Stimulated activated CD8-positive, alpha-beta memory T cell treated with anti-CD3 and anti-CD28 coated beads, Interleukin-7, amount 100 ng/mL, for 1 hour (primary cell): ENCODE results near the gene RAMP1.
"Not testable (repeated sequence)": the region's sequence is repeated elsewhere in the genome, so short reads cannot be mapped to it uniquely, and the experiment has no call there.

ENCODE experiments used
- DNase-seq, 2 donors: peaks; one replicate each; pipeline ENCODE4 v3.0.0-alpha.2; 2020; ENCODE audit warnings: low read depth in 2 of 2

The RAMP1 gene

DNA sequence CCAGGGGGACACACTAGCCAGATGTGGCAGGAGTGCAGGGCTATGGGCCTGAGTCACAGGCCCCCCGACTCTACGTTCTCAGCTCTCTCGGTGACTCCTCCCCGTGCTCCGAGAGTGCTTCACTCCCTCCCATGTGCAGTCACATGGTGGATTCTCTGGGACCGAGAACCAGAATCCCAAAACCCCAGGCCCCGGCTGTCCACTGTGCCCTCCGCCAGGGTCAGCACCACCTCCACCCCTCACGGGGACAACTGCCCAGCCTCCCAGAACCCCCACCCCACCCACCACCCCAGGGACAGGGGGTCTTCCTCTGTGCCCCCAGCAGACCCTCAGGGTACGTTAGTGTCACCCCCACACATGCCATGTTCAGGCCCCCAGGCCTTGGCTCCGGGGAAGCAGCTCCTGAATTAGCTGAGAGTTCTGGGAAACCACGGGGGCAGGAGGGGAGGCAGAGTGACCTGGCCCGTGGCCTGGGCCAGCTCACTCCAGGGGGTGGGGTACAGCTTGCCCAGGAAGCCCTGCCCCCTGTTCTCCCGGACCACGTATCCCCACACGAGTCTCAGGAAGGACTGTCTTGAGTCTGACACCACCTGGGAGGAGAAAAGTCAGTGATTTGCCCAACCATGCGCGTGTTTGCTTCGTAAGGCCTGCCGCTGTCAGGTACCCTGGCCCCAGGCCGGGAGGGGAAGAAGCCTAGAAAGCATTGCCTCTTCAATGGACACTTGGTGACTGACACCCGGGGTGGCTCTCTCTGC, 4.4 kb downstream of the RAMP1 start:
- DNase-seq: no peak

DNA sequence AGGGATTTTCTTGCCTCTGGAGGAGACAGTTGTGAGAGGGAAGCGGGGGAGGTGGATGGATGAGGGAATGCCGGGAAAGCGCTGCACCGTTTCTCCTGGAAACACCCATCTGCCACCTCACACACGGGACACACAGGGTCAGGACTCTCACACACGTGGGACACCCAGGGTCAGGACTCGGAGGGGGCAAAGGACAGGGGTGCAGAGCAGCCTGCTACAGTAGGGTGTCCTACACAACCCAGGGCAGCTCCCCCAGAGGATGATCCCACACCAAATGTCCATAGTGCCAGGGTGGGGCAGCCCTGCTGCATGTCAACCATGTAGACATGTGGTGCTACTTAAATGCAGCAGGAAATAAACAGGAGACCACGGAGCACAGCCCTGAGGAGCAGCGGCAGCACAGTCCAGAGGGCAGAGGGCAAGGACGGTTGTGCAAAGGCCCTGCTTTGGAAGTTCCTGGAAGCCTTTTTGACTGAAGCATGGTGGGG, 5.1 kb downstream of the RAMP1 start:
- DNase-seq: no peak

DNA sequence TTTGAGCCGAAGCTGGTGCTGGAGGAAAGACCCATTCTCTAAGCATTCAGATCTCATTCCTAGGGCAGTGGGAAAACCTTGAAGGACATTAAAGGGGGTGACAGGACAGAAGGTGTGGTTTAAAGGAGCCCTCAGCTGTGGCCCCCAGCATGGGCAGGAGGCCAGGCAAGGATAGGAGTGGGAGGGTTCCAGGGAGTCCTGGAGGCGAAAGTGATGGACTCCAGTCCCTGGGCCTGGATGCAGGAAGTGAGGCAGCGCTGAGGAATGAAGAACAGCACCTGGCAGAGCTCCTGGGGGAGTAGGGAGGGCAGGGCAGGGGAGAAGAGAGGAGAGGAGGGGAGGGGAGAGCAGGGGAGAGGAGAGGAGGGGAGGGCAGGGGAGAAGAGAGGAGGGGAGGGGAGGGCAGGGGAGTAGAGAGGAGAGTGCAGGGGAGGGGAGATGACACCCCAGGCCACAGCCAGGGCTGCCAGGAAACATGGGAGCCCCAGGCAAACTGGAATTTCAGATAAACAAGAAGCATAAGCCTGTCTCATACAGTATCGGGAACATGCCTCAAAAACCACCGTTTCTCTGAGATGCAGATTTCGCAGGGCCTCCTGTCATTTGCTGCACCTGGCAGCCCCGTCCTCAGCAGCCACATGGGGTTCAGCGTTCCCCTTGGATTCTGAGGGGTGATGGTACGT, 5.7 kb downstream of the RAMP1 start:
- DNase-seq: no peak

DNA sequence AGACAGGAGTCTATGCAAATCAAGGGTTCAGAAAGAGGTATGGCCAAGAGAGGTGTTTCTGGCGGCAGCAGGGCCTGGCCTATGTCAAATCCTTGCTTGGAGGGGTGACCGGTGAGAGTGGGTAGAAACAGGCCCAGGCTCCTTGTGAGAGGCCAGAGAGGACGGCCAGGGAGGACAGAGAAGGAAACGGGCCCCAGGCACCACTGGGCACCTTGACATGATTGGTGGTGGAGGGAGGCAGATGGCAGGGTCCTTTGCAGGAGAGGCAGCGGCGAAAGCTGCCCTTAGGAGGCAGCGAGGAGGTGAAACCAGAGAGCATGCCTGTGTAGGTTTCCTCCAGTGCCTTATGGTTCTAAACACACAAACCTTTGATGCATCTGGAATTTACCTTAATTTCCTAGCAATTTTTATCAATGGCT, 6.2 kb downstream of the RAMP1 start:
- no peak for DNase-seq

DNA sequence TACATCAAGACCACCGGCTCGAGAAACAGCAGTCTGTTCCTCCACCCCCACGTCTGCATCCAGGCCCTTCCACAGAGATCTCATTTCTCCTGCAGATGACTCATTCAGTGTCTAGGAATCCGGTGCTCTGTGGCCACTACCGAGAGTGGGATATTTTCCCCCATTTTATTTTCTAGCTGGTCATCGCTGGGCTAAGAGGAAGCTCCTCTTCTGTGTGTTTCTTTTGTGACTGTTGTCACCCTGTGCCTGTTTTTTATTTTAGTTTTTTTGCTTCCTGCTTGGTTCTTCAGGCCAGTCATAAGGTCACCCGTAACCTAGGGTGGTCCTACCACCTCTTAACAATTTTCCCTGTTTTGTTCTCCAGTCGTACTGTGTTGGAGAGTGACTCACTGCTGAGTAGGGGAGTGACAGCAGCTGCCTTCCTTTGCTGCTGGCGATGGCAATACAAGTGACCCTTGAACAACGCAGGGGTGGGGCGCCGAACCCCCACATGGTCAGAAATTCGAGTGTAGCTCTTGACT, 6.7 kb downstream of the RAMP1 start:
- DNase-seq: no peak

DNA sequence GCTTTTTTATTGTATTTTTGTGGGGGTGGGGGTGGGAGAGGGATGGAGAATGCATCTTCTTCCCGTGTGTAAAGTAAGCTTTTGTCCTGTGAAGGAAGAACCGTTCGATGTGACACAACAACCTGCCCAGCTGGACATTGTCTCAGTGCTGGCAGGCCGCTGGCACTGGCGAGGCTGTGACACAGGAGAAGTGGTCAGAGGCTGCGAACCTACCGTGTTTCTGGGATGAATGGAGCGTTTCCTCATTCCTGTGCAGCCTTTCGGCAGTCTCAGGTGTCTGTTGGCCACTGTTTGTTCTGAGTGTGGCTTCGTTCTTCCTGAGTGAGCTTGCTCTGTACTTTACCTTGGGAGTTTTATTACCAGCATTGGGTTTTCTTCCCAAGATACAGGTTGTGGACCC, 8.0 kb downstream of the RAMP1 start:
- no peak for DNase-seq

DNA sequence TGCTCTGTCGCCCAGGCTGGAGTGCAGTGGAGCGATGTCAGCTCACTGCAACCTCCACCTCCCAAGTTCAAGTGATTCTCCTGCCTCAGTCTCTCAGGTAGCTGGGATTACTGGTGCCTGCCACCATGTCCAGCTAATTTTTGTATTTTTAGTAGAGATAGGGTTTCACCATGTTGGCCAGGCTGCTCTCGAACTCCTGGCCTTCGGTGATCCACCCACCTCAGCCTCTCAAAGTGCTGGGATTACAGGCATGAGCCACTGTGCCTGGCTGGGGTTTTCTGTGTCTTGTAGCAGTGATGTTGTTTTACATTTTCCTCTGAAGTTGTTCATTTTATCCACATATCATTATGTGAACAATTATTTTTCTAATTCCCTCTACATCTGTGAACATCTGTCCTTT, 8.7 kb downstream of the RAMP1 start:
- not testable (repeated sequence) for DNase-seq

DNA sequence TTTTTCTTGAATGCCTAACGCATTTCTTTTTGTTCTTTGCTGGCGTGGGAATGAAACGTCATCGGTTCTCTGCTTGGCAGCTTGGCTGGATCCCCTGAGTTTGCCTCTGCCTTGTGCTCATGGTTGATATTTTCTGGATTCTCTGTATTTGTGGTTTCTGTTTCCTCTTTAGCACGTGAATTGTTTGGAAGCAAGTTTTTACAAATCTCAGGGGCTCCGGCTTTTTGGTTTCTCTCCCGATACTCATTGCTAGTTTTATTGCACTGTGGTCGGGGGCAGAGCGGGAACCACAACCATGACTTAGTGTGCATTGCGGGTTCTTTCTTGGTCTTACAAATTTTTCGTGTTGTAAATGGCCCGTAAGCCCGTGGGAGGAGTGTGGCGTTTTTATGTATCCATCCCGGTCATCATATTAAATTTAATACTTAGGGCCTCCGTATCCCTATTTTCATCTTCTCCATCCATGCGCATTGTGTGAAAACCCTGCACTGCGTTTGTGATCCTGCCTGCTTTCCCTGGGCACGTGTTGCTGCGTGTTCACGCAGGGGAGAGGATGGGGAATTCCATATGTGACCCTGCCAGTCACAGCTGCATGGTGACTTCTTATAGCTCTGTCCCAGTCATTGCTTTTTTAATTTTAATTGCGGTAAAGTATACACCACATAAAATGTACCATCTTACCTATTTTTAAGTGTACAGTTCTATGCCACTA, 9.4 kb downstream of the RAMP1 start:
- DNase-seq: no peak

DNA sequence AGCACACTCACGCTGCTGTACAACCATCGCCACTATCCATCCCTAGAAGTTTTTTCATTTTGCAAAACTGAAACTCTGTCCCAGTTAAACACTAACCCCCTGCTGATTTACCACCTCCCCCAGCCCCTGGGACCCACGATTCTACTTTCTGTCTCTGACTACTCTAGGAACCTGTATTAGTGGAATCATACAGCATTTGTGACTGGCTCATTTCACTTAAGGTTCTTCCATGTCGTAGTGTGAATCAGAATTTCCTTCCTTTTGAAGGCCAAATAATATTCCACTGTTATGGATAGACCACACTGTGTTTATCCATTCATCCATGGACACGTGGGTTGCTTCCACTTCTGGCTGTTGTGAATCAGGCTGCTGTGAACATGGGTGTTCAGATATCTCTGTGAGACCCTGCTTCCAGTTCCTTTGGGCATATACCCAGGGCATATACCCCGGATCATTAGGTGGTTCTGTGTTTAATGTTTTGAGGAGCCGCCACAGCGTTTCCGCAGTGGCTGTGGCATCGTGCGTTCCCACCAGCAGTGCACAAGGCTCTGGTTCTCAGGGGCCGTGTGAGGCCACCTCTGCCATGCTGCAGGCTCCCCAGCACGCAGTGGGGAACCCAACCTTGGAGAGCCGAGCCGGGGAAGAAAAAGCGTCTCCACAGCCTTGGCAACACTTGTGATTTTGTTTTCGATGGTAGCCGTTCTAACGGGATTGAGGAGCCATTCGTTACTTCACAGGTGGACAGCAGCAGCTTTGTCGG, 10.1 kb downstream of the RAMP1 start:
- DNase-seq: no peak

DNA sequence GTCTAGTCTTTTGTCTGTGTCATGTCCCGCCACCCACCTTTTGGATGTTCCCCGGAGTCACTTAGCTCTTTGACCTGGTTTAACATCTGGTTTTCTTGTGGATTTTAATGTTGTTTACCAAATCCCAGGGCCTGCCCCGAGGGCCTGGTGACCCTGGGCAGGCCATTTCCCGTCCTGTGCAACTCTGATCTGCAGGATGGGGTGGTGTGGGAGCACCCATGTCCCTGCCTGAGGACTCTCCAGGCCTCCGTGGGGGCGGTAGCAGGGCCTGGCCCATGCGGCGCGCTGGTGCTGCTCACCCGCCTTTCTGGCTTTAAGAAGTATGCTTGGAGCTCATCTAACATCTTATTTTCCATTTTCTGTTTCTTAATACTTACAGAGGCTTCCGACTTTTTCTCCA, 10.7 kb downstream of the RAMP1 start:
- no peak for DNase-seq

DNA sequence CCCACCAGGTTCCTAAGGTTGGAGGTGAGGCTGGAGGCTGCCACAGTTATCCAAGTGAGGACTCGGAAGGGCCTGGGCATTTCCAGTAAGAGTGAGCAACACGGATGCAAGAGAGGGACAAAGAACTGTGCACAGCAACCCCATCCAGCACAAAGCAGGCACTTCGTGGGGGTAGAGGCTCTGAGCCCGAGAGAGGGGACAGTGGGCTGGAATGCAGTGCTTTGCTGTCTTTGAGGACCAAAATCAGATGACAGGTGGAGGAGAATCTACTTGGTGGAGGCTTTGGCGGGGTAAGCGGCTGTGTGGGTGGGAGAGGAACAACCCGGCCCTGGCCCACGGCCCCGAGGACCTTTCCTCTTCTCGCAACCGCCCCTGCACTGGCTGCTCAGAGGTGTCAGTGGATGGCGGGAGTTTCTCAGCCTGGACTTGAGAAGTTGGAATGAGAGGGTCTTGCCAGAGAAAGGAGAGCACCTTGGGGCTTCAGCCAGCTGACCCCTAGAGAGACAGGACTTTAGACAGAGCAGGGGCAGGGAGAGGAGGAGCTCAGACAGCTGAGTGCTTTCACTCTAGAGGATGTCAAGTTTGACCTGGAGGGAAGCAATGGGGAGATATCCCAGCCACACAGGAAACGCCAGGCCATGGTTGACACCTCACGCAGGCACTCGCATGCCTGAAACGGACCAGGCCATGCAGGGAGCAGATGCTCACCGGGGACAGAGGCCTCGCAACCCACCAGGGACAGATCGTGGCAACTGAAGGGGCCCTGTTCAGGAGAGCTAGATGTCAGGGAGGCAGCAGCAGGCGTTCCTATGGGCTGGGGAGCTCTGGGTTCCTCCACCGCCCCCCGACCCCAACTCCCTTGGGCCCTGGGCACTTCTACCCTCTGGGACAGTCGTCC, 11.6 kb downstream of the RAMP1 start:
- no peak for DNase-seq

DNA sequence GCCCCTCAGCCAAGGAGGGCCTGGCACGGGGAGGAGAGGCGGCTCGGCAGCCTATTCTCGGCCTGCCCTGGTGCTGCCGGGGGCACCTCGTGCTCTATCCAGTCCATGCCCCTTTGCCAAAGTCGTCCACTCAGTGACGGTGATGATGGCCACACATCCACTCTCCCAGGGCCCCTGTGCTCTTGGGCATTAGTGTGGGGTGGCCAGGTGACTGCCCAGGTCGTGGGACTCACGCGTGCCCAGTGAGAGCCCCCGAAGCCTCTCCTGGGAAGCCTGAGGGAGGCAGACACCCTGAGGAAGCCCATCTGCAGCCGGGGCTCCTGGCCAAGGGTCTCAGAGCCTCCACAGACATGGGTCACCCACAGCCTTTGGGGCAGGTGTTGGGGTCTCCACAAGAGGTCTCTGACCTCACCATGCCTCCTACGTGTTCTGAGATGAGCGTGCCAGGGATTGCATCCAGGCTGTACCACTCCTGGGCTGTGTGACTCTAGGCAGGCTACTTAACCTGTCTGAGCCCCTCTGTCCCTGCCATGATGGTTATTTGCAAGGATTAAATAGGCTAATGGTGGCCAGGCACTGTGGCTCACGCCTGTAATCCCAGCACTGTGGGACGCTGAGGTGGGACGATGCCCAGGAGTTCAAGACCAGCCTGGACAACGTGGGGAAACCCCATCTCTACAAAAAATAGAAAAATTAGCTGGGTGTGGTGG, 12.9 kb downstream of the RAMP1 start:
- no peak for DNase-seq

DNA sequence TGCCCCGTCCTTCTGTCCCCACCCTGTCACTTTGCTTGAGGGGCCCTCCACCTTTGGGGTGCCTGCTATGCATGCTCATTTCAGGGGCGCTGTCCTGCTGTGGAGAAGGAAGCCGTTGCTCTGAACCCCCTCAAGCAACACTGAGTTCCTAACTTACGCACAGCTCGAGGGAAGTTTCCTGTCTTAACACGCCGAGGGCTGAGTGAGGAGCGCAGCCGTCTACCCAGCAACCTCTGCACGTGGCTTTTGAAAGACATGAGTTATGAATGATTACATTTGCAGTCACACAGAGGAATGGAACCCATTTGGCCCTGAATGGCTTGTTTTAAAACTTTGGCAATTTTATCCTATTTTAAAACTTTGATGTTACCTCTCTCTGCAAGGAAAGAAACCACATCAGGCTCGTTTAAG, 14.0 kb downstream of the RAMP1 start:
- DNase-seq: no peak

DNA sequence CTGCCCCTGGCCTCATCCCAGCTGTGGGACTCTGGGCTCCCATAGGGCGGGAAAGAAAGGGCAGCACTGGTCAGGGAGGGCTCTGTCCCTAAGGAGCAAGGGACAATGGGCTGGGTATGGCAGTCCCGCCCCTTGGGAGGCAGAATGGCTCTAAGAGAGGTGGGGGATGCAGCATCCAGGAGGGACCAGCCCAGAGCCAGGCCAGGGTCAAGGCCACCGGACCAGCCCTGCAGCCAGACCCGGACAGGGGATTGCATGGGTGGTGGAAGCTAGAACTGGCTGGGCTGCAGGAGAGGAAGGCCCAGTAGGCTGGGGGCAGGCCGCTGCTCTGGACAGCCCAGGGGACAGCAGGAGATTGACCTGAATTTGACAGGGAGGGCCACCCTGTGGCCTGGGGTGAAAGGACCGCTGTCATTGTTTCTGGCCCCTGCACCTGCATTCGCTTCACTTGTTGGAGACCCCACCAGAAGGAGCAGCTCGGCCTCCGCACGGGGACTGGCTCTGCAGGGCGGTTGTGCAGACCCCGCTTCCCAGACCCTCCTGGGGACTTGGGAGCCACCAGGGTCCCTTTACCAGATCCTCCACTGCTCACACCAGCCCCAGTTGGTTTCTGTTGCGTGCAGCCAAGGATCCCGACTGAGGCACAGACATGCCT, 14.6 kb downstream of the RAMP1 start:
- no peak for DNase-seq

DNA sequence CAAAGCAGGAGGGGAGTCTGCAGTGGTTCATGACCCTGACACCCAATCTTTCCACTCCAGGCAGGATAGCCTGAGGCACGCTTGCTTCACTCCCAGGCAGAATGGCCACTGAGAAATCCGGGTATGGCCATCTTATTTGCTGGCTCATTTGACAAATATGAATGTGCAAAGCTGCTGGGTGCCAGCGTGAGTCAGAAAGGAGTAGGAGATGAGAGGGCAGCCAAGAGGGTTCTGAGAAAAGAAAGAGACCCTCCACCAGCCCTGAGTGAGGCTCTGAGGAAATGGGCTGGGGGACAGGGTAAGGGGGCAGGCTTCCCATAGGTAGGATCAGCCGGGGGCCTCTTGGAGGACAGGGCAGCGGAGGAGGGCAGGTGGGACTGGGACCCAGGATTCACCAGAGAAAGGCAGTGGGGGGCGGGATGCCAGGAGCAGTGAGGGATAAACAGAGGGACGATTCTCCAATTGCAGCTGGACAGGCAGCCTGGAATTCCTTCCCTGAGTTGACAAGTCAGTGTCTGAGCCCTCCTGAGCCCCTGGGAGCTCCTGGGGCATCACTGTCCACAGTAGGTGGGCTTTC, 15.2 kb downstream of the RAMP1 start:
- no peak for DNase-seq

DNA sequence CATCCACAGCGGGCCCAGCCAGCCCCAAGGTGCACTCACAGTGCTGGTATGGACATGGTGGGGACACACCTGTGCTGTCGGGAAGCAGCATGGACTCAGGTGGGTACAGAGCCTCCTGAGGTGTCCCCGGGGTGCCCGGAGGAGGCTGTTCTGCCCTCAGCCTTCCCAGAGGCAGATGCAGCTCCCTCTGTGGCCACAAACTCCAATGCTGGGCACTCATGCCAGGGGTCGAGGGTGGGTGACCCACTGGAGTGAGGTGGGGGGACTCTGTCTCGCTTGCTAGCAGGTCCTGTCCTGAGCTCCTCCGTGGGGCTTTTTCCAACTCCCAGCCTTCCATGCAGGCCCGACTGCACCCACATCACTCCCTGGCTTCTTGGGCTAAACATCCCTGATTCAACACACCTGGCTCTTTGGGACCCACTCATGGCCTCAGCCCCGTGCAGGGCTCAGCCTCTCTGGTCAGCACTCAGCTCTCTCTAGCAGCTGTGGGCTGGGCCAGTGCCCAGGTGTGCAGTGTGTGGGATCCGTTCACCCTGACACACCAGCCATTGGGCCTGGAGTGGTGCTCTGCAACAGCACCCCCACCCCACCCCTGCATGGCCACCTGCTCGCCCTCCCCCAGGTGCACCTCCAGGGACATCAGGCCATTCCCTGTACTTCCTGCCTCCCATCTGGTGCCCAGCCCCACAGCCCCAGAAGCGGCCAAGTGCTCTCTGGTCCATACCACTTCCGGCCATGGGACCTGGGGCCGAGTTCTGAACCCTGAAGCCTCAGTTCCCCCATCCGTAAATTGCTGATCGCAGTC, 16.0 kb downstream of the RAMP1 start:
- DNase-seq: no peak

DNA sequence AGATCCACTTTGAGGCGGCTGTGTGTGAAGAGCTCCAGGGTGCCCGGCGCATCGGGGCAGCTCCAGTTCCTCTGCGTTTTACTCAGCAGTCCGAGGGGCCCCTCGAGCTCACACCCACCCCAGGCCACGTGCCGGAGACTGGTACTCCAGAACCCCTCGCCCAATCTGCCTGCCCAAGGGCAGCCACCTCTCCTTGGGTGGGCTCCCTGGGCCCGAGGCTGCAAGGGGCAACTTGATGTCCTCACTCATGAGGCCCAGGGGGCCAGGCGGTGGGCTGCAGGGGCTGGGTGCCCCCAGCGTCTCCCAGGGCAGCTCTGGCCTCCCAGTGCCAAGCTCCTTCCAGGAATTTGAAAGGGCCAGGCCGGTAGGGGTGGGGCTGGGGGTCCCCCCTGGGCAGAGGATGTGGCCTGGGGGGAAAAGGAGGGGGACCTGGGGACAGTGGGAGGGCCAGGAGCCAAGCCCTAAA, 16.7 kb downstream of the RAMP1 start:
- no peak for DNase-seq

DNA sequence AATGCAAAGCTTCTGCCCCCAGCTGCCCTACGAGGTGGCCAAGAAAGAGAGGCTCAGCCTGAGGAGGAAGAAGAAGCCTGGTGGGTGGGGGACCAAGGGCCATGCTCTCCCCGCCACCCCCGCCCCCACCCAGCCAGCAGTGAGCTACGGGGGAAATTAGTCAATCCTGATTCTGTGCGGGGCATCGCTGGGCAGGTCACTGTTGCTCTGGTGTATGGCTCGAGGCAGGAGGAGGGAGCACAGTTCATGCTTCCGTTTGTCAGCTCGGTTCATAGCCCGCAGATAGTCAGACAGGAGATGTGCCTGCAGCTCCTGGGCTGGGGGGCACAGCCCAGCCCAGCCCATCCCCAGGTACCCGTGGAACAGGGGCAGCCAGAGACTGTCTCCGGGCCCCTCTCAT, 17.1 kb downstream of the RAMP1 start:
- DNase-seq: no peak
